ENCODE measurements around the gene CCDC169. TPM values are rescaled to one million over a fixed set of nuclear protein-coding genes. Genes with fewer than 3 reads are reported as not detected.

Gene CCDC169
- 2.4 and 4.2 TPM in 2 replicates for total RNA-seq

DNA sequence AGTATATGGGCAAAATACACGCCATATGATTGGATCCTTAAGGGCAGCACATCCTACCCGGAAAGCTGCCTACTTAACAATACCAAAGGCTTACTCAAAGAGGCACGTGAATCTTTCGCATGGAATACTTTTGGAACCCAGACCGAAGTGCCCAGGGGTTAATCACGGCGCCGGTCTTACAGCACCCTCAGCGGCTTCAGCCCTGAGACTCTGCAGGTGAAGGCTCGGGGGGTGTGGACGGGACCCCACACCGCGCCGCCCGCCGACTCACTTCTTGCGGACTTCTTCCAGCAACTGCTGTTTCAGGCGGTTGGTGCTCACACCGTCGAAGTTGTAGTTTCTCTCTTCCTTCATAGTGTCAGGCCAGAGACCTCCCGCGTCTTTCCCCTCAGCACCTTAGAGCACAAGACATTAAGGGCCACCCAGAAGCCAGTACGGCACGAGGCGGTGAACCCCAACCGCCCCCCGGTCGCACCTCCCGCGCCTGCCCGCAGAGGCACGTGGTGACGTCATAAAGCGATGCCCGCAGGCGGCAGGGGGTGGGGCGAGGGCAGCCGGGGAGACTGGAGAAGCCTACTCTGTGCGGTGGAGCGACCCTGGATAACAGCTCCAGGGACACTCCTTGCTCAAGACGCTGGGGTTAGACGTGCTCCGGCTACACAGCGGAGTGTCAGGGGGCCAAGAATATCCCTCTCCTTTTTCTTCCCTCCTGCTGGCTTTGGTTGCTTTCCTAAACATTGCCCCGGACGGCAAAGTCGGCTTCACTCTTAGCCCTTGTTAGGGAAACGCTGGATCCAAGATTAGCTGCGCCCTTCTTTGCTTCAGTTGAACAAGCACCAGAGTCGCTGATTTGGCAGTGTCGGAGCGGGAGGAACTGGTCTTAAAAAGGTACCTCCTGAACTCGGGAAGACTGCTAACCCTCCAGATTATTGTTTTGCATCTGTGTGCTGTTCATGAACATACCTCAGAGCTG, at the start of gene CCDC169:
Gene CCDC169, minus strand, starts transcription at position 449 of the 973 bp plus-strand sequence. Its CDS starts 95 bp downstream, at position 354.

DNA sequence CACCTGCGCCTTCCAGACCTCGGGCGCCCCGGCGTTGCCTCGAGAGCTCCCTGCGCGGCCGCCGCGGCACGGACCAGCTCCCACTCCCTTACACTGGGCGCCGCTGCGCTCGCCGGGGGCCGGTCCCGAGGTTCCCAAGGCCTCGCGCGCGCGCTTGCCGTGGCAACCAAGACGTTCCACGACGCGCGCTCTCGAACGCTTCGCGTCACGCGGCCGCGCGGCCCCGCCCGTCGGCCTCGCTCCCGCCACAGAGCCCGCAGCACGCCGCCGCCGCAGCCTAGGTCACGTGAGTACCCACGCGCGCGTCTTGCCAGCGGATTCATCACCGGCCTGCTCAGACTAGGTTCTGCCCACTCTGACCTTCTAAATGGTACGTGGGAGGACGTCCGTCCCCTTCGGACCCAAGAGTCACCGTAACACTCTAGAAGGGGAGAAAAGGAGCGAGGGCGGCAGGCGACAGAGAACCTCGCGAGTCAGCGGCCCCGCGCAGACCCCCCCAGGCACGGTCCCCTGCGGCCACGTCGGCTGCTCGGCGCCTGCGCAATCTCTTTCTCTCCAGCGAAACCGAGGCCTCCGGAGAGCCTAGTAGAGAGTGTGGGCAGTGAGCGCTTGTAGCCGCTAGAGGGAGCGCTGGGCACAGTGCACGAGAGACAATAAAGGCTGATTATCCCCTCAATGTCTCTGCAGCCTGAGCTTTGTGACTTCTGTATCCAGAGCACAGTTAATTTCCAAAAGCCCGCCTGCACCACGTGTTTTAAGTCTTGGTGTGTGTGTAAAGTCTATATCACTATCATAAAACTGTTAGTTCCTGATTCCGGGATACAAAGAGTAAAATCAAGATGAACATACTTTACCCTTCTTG, 48.8 kb upstream of the CCDC169 start, which contains the start of gene SPART:
Gene SPART, minus strand, starts transcription at position 173 of the 862 bp plus-strand sequence. CDS start 10,564 bp downstream, outside the sequence.

DNA sequence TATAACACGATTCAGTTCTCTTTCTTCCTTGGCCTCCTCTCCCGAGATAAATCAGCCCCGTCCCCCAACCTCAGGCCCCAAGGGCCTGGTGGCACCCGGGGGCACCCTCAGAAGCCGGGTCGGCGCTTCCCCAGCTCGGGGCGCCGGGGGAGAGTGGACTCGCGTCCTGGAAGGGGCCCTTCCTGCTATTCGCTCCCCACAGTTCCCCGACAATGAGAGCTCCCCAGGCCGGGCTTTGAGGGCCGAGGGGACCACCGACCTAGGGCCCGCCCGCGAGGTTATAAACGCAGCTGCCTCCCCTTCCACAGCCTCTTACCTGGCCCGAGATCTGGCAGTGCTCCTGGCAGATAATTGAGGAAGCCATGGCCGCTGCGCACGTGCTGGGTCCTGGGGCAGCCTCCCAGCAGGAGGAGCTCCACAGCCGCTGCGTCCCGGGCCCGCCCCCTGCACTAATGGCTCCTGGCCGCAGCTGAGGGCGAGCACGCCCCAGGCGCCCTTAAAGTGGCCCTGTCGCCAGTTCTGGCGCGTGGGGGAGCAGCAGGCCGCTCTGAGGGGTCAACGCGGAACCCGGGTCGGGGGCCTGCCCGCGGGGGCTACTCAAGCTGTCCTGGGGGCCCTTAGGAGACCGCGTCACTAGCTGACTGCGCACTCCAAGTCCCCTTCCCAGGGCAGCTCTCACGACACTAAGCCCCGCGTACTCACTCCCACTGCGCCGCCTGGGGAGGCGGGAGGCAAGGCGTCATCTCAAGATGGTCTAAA, 83.3 kb downstream of the CCDC169 start, which contains the start of gene SOHLH2:
Gene SOHLH2, minus strand, starts transcription at position 394 of the 759 bp plus-strand sequence. Its CDS starts 30 bp downstream, at position 364.

Other genes with a start within 250 kb of the CCDC169 start
- gene DCLK1, start 166.4 kb downstream of the CCDC169 start, total RNA-seq = under 0.01 and 3.4 TPM in 2 replicates
- 0.21 and 0.34 TPM in 2 replicates for gene SOHLH2, start 83.3 kb downstream of the CCDC169 start, total RNA-seq
- 63.9 and 123 TPM in 2 replicates for gene SPART, start 48.6 kb upstream of the CCDC169 start, total RNA-seq
- gene CCNA1, start 134.7 kb upstream of the CCDC169 start, total RNA-seq = 17.0 and 150 TPM in 2 replicates

All from nasal cavity respiratory epithelium epithelial cell of viscerocranial mucosa (primary cell).